Measurements from ENCODE around the gene PRKN. TPM values are rescaled to one million over a fixed set of nuclear protein-coding genes. Genes with fewer than 3 reads are reported as not detected.

Gene PRKN
- total and polyA plus RNA-seq, 2 experiments from 2014 or later, result 0.10 to 0.84 TPM

- DNase-seq (ENCODE audit: low spot score), result no peak
- Histone ChIP-seq H3K36me3 (ENCODE audit: insufficient read depth) (no peaks in the 10 kb centered on the region), H3K27me3 (ENCODE audit: insufficient read depth) (no peaks in the 10 kb centered on the region), H4K20me1 (replicated peaks; ENCODE audit: insufficient read depth) (no peaks in the 10 kb centered on the region), H2AFZ (no peak overlapping the region), H3K4me1 (ENCODE audit: insufficient read depth) (no peaks in the 10 kb centered on the region), H3K27ac (ENCODE audit: low read depth) (no peak overlapping the region), H3K9me2 (ENCODE audit: insufficient read depth) (no peaks in the 10 kb centered on the region), H3F3A (replicated peaks; ENCODE audit: low read depth) (no peaks in the 10 kb centered on the region), H3K79me2 (replicated peaks; ENCODE audit: insufficient read depth) (no peaks in the 10 kb centered on the region), H3K4me3 (no peak overlapping the region), H3K4me2 (no peak overlapping the region)
- Mint-ChIP-seq H3K27ac (no peak overlapping the region), H3K4me3 (no peak overlapping the region), H3K27me3 (ENCODE audit: insufficient read depth, low read depth, poor library complexity) (no peaks in the 10 kb centered on the region), H3K36me3 (ENCODE audit: low read depth) (no peaks in the 10 kb centered on the region), H3K4me1 (no peaks in the 10 kb centered on the region), H3K9me3 (no peaks in the 10 kb centered on the region; the same call in 2 of the 3 replicates)
- TF ChIP-seq NANOG (IDR thresholded peaks at IDR 0.05; ENCODE audit: borderline replicate concordance) (no peak), CREB1 (CRISPR knock-in tag; IDR thresholded peaks at IDR 0.05; ENCODE audit: low read depth) (no peak), REST (IDR thresholded peaks at IDR 0.05; ENCODE audit: unreplicated experiment) (no peak), CTCF (conservative IDR thresholded peaks at IDR 0.05; ENCODE audit: low read depth in 2 of 2) (no peak), EZH2phosphoT487 (IDR thresholded peaks at IDR 0.05; ENCODE audit: unreplicated experiment) (no peak), STAT1 (IDR thresholded peaks at IDR 0.05; ENCODE audit: unreplicated experiment) (no peak), JUNB (IDR thresholded peaks at IDR 0.05; ENCODE audit: unreplicated experiment) (no peak), ETS1 (IDR thresholded peaks at IDR 0.05) (no peak)
- no peak for ATAC-seq
Measured at GRCh38 chr6:162474722-162475121, 252.8 kb downstream of the PRKN start.

GRCh38 chr6:162471842-162472241 is 255.7 kb downstream of the PRKN start:
- Mint-ChIP-seq H3K4me1 (no peaks in the 10 kb centered on the region), H3K27me3 (ENCODE audit: insufficient read depth, low read depth, poor library complexity) (peaks cover 2% of the 10 kb centered on the region), H3K4me3 (no peak overlapping the region), H3K9me3 (no peaks in the 10 kb centered on the region; the same call in 2 of the 3 replicates), H3K27ac (no peak overlapping the region), H3K36me3 (ENCODE audit: low read depth) (no peaks in the 10 kb centered on the region)
- no peak overlapping the region for H2AFZ ChIP-seq
- no peaks in the 10 kb centered on the region for H3F3A ChIP-seq (replicated peaks; ENCODE audit: low read depth)
- H4K20me1 ChIP-seq (replicated peaks; ENCODE audit: insufficient read depth), result no peaks in the 10 kb centered on the region
- no peak overlapping the region for H3K27ac ChIP-seq (ENCODE audit: low read depth)
- no peak for DNase-seq (ENCODE audit: low spot score)
- no peaks in the 10 kb centered on the region for H3K4me1 ChIP-seq (ENCODE audit: insufficient read depth)
- H3K36me3 ChIP-seq (ENCODE audit: insufficient read depth), result no peaks in the 10 kb centered on the region
- H3K4me3 ChIP-seq, result no peak overlapping the region
- no peak overlapping the region for H3K4me2 ChIP-seq
- no peaks in the 10 kb centered on the region for H3K27me3 ChIP-seq (ENCODE audit: insufficient read depth)
- no peaks in the 10 kb centered on the region for H3K79me2 ChIP-seq (replicated peaks; ENCODE audit: insufficient read depth)
- H3K9me2 ChIP-seq (ENCODE audit: insufficient read depth), result no peaks in the 10 kb centered on the region
- ATAC-seq, result no peak
- no peak for TF ChIP-seq ZNF462 (CRISPR knock-in tag; IDR thresholded peaks at IDR 0.05)

All from GM23338 (cell line).